A673 (cell line): ENCODE results near the gene MAP3K7.

Source experiments
- CTCF ChIP-seq: fragments of 300-800, 200-600 bp; sonication (generic); conservative IDR thresholded peaks from 2 replicates; pipeline ENCODE4 v1.5.1; 2017; ENCODE audit warnings: low read depth, mild to moderate bottlenecking, antibody characterized with exemption, low read length, moderate library complexity, mixed read lengths
- EZH2 ChIP-seq: fragments of 200-600 bp; sonication (generic); IDR thresholded peaks from 2 replicates; pipeline ENCODE4 v1.6.1; 2017; ENCODE audit warnings: borderline replicate concordance, low read depth, mild to moderate bottlenecking, mixed read lengths, antibody characterized with exemption, low read length; ENCODE audit not compliant: poor library complexity, severe bottlenecking

GRCh38 chr6:90611543-90612312 lies 24.9 kb upstream of the MAP3K7 start:
- no peak; the same call in 1 of the 2 replicates for TF ChIP-seq CTCF
- TF ChIP-seq EZH2: no peak
